HG02610 (cell line): ENCODE measurements around the gene SMAD7.

Experiments
- ATAC-seq: cut with Tn5 transposase; IDR thresholded peaks from one replicate; pipeline ENCODE4 v1.9.1; 2021; ENCODE audit warnings: mild to moderate bottlenecking, moderate library complexity; ENCODE audit not compliant: unreplicated experiment

The SMAD7 gene

GRCh38 chr18:48947560-48947959, 3.2 kb downstream of the SMAD7 start:
- ATAC-seq = no peak

- no peak for ATAC-seq
Observed at GRCh38 chr18:48947092-48947491, 3.7 kb downstream of the SMAD7 start.

GRCh38 chr18:48946329-48946835, 4.4 kb downstream of the SMAD7 start:
- no peak for ATAC-seq

- ATAC-seq = no peak
Observed at GRCh38 chr18:48945953-48946217, 4.9 kb downstream of the SMAD7 start.

- no peak for ATAC-seq
Observed at GRCh38 chr18:48944634-48945033, 6.1 kb downstream of the SMAD7 start.

- no peak for ATAC-seq
Observed at GRCh38 chr18:48943736-48944527, 6.8 kb downstream of the SMAD7 start.

- ATAC-seq = no peak
Observed at GRCh38 chr18:48943333-48943732, 7.4 kb downstream of the SMAD7 start.

GRCh38 chr18:48942554-48943261, 8.1 kb downstream of the SMAD7 start:
- ATAC-seq = no peak

GRCh38 chr18:48942086-48942485, 8.7 kb downstream of the SMAD7 start:
- ATAC-seq = no peak

GRCh38 chr18:48941672-48942071, 9.1 kb downstream of the SMAD7 start:
- ATAC-seq = no peak

GRCh38 chr18:48940854-48941611, 9.7 kb downstream of the SMAD7 start:
- ATAC-seq = peak; percentile 48

- no peak for ATAC-seq
Observed at GRCh38 chr18:48939205-48940097, 11.3 kb downstream of the SMAD7 start.

- no peak for ATAC-seq
Observed at GRCh38 chr18:48938827-48939204, 11.9 kb downstream of the SMAD7 start.

- ATAC-seq = no peak
Observed at GRCh38 chr18:48937869-48938750, 12.7 kb downstream of the SMAD7 start.

GRCh38 chr18:48935433-48935774, 15.4 kb downstream of the SMAD7 start:
- no peak for ATAC-seq

- ATAC-seq = peak; percentile 37
Observed at GRCh38 chr18:48934723-48935432, 15.9 kb downstream of the SMAD7 start.

GRCh38 chr18:48934415-48934722, 16.4 kb downstream of the SMAD7 start:
- ATAC-seq = no peak

GRCh38 chr18:48933578-48934414, 17.0 kb downstream of the SMAD7 start:
- no peak for ATAC-seq
